HG02852 (cell line): ENCODE data around the gene ATRX.
"Not testable (repeated sequence)": the region's sequence is repeated elsewhere in the genome, so short reads cannot be mapped to it uniquely, and the experiment has no call there.

Experiments
- ATAC-seq: cut with Tn5 transposase; IDR thresholded peaks from one replicate; pipeline ENCODE4 v1.9.1; 2021; ENCODE audit warnings: mild to moderate bottlenecking, moderate library complexity; ENCODE audit not compliant: unreplicated experiment

The ATRX gene

GRCh38 chrX:77500164-77500563 lies 285.9 kb downstream of the ATRX start:
- not testable (repeated sequence) for ATAC-seq

GRCh38 chrX:77493677-77494553 lies 292.1 kb downstream of the ATRX start:
- no peak for ATAC-seq

GRCh38 chrX:77484045-77484444 lies 302.0 kb downstream of the ATRX start:
- ATAC-seq, result no peak

GRCh38 chrX:77455437-77455836 lies 330.6 kb downstream of the ATRX start:
- ATAC-seq, result no peak
